ENCODE data around the gene MRPS34. TPM values are rescaled to one million over a fixed set of nuclear protein-coding genes. Genes with fewer than 3 reads are reported as not detected.
A peak's percentile ranks its signal among the peaks of the same experiment; 100 is the strongest.

The MRPS34 gene
- total and polyA plus RNA-seq, 9 of the 15 experiments (the other 6 are each of a cell fraction or from before 2014, with no cell fraction given): 5.2 to 334 (median 92.8) TPM

GRCh38 chr16:1770328-1771187, 2.4 kb downstream of the MRPS34 start (continued):
- TF ChIP-seq PTRF (tag; IDR thresholded peaks at IDR 0.05): no peak
- TF ChIP-seq THAP12 (CRISPR knock-in tag; IDR thresholded peaks at IDR 0.05): 0 out of 2 replicates have a peak, but pooled peaks have one; percentile 5
- TF ChIP-seq ZNF668 (CRISPR knock-in tag; IDR thresholded peaks at IDR 0.05): no peak
- TF ChIP-seq L3MBTL2 (IDR thresholded peaks at IDR 0.05): no peak
- no peak for TF ChIP-seq ZNF707 (CRISPR knock-in tag; conservative IDR thresholded peaks at IDR 0.05)
- no peak for TF ChIP-seq BCOR (IDR thresholded peaks at IDR 0.05)
- no peak for TF ChIP-seq DDX20 (tag; IDR thresholded peaks at IDR 0.05; ENCODE audit: low read depth)
- no peak for TF ChIP-seq ZNF57 (CRISPR knock-in tag; IDR thresholded peaks at IDR 0.05)
- no peak for TF ChIP-seq MBD2 (IDR thresholded peaks at IDR 0.05; ENCODE audit: borderline replicate concordance, low read depth)
- peak in 1 of 2 experiments; percentile 20 for TF ChIP-seq E2F6 (IDR thresholded peaks at IDR 0.05; ENCODE audit: borderline replicate concordance in 1 of 2, extremely low read depth in 1 of 2, insufficient read depth in 1 of 2, insufficient read length in 1 of 2, low read depth in 1 of 2, low read length in 1 of 2, poor library complexity in 1 of 2, severe bottlenecking in 1 of 2)
- TF ChIP-seq NFRKB (IDR thresholded peaks at IDR 0.05; ENCODE audit: low read depth): no peak
- TF ChIP-seq POLR2AphosphoS2 (IDR thresholded peaks at IDR 0.05; ENCODE audit: low read length): peak; percentile 87
- TF ChIP-seq FOSL1 (tag; conservative IDR thresholded peaks at IDR 0.05): no peak
- no peak for TF ChIP-seq ZNF277 (CRISPR knock-in tag; IDR thresholded peaks at IDR 0.05; ENCODE audit: borderline replicate concordance)
- no peak for TF ChIP-seq TCF7L2 (IDR thresholded peaks at IDR 0.05; ENCODE audit: low read depth, low read length)
- TF ChIP-seq MAZ (CRISPR knock-in tag; conservative IDR thresholded peaks at IDR 0.05 in 1 of 2, IDR thresholded peaks at IDR 0.05 in 1 of 2): no peak
- no peak for TF ChIP-seq DPF2 (IDR thresholded peaks at IDR 0.05)
- no peak for TF ChIP-seq PRPF4 (IDR thresholded peaks at IDR 0.05; ENCODE audit: insufficient read depth, low read depth, low read length, poor library complexity, severe bottlenecking)
- TF ChIP-seq CBX1 (IDR thresholded peaks at IDR 0.05; ENCODE audit: low read depth): no peak
- TF ChIP-seq JUN (IDR thresholded peaks at IDR 0.05; ENCODE audit: borderline replicate concordance, low read depth, low read length): no peak
- TF ChIP-seq JUN (CRISPR knock-in tag; IDR thresholded peaks at IDR 0.05; ENCODE audit: borderline replicate concordance): no peak
- peak; percentile 46; the same call in 1 of the 2 replicates for TF ChIP-seq TOE1 (IDR thresholded peaks at IDR 0.05; ENCODE audit: borderline replicate concordance)
- TF ChIP-seq TOE1 (CRISPR knock-in tag; IDR thresholded peaks at IDR 0.05; ENCODE audit: borderline replicate concordance, low read depth): no peak
- TF ChIP-seq NCOR1 (IDR thresholded peaks at IDR 0.05): no peak
- no peak for TF ChIP-seq FUS (optimal IDR thresholded peaks at IDR 0.05; ENCODE audit: low read depth, low read length)
